Activated B cell treated with CpG ODN at 0.5 μM for 24 hours (primary cell): ENCODE measurements around the gene GLIPR1. TPM values are rescaled to one million over a fixed set of nuclear protein-coding genes. Genes with fewer than 3 reads are reported as not detected.

Experiments used
- ATAC-seq: fragments of 200-7000 bp; cut with Tn5 transposase; one replicate; pipeline ENCODE4 v1.10.0; 2021; ENCODE audit warnings: low read depth, mild to moderate bottlenecking, moderate library complexity
- CTCF ChIA-PET: fragments of 350-600 bp; sonication (Branson Sonifier 250); formaldehyde crosslinking; loops from one replicate; lab custom pipeline; 2021; ENCODE audit warnings: antibody characterized with exemption; lab: Charles Lee
- POLR2A ChIA-PET: fragments of 350-600 bp; sonication (Branson Sonifier 250); formaldehyde crosslinking; loops from one replicate; lab custom pipeline; 2021; ENCODE audit warnings: antibody characterized with exemption; lab: Charles Lee
- DNase-seq: peaks from one replicate; pipeline ENCODE4 v3.0.0; 2022
- H3K27ac Mint-ChIP-seq: one replicate; pipeline ENCODE4 v1.8.0; 2020; ENCODE audit warnings: mixed read lengths
- H3K27me3 Mint-ChIP-seq: one replicate; pipeline ENCODE4 v1.8.0; 2021; ENCODE audit warnings: mixed read lengths
- H3K36me3 Mint-ChIP-seq: one replicate; pipeline ENCODE4 v1.8.0; 2021; ENCODE audit warnings: low read depth, mixed read lengths
- H3K4me1 Mint-ChIP-seq: one replicate; pipeline ENCODE4 v1.8.0; 2021; ENCODE audit warnings: mixed read lengths
- H3K4me3 Mint-ChIP-seq: one replicate; pipeline ENCODE4 v1.8.0; 2020; ENCODE audit warnings: mild to moderate bottlenecking, mixed read lengths
- H3K9me3 Mint-ChIP-seq: one replicate; pipeline ENCODE4 v1.8.0; 2020; ENCODE audit warnings: mixed read lengths
- intact Hi-C: fragments of 100-400 bp; cut with micrococcal nuclease; formaldehyde crosslinking; loops from one replicate; pipeline ENCODE4 v1.15.1; 2024
- total RNA-seq: library from RNA; stranded (reverse); gene quantifications from 2 replicates; pipeline ENCODE4 v1.2.3, GENCODE V29; 2022
- TF ChIP-seq, protein P1 (sequence below): fragments of 200-600 bp; IDR thresholded peaks from one replicate; pipeline ENCODE4 v1.8.0; 2022; ENCODE audit warnings: antibody characterized with exemption, mild to moderate bottlenecking

Gene GLIPR1
- total RNA-seq, 1 donor from 2014 or later = 45.4 TPM

DNA sequence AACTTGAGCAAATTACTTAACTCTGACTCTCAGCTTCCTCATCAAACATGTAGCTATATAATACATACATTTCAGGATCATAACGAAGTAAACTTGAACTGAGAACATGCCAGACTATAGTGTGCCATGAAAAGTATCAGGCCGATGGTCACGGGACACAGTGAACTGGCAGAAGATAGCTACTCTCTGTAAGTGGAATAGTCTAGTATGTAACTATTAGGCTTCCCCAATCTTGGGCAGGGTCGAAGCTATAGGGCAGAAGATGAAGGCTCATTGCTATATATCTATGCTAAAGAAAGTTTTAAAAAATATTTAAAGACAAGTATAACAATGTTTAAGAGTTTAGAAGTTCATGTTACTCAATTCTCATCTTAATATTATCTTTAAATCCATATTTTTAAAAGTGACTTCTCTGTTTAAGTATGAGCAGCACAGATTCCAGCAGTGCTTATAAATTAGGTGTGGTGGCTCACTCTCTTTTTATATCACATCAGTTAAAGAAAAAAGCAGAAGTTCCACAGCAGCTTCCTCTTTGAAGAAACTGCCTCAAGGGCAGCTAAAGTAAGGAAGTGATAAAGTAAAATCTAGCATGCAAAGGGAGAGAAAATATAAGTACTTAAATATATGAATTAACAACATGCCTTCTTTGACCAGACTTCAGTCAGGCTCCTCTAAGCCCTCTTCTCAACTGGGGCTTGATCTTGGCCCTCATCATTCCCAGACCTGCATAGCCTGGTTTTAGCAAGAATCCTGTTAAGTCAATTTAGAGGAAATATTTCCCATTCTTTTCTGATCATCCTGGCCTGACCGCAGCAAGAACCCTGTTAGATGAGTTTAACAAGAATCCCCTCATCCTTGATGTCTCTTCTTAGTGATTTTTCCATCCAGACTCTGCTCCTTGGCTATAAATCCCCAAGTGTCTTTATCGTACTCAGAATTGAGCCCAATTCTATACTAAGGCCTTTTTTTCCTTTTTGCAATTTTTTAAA lies 8.4 kb upstream of the GLIPR1 start:
- Mint-ChIP-seq H3K36me3 (no peaks in the 10 kb centered on the region), H3K27me3 (peaks cover 2% of the 10 kb centered on the region), H3K9me3 (no peaks in the 10 kb centered on the region), H3K27ac (peak overlapping the region; percentile 98), H3K4me1 (peaks cover 43% of the 10 kb centered on the region), H3K4me3 (peak overlapping the region; percentile 66)
- TF ChIP-seq, protein P1, sequence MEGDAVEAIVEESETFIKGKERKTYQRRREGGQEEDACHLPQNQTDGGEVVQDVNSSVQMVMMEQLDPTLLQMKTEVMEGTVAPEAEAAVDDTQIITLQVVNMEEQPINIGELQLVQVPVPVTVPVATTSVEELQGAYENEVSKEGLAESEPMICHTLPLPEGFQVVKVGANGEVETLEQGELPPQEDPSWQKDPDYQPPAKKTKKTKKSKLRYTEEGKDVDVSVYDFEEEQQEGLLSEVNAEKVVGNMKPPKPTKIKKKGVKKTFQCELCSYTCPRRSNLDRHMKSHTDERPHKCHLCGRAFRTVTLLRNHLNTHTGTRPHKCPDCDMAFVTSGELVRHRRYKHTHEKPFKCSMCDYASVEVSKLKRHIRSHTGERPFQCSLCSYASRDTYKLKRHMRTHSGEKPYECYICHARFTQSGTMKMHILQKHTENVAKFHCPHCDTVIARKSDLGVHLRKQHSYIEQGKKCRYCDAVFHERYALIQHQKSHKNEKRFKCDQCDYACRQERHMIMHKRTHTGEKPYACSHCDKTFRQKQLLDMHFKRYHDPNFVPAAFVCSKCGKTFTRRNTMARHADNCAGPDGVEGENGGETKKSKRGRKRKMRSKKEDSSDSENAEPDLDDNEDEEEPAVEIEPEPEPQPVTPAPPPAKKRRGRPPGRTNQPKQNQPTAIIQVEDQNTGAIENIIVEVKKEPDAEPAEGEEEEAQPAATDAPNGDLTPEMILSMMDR = no peak
- ATAC-seq = peak; percentile 86
- POLR2A ChIA-PET = interaction anchor here (0.7 to 3.8 kb wide), 9 partner anchors 10 to 1085 kb away, joined by 3 to 68 read pairs (median 4); partner anchors contain the start of genes BBS10, GLIPR1, GLIPR1L2 and KRR1
- CTCF ChIA-PET = interaction anchor here (1.1 to 3.8 kb wide), 6 partner anchors 8 to 565 kb away, joined by 3 to 27 read pairs (median 6); partner anchors contain the start of genes GLIPR1 and PHLDA1
- no peak for DNase-seq
- intact Hi-C loops = loop anchor here (1.0 to 2.0 kb wide), 3 partner anchors 8 to 39 kb away; partner anchors contain the start of genes GLIPR1 and KRR1

DNA sequence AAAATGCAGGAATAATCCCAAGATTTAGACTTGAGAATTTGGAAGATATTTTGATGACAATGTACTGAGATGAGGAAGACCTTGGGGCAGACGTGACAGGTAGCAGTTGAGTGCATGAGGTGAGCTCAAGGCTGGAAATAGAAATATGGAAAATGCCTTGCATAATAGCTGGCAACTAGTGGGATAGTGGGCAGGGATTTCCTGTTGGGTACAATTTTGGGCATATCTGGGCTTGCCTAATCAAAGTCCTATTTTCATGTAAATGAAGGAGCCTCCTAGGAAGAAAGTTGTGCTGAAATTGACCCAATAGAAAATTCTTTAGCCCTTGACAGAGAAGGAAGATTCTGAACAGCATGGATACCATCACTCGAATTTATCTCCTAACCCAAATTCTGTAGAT lies 6.4 kb upstream of the GLIPR1 start:
- Mint-ChIP-seq H3K27me3 (no peaks in the 10 kb centered on the region), H3K27ac (no peak overlapping the region), H3K4me1 (peaks cover 63% of the 10 kb centered on the region), H3K9me3 (no peaks in the 10 kb centered on the region), H3K4me3 (no peak overlapping the region), H3K36me3 (no peaks in the 10 kb centered on the region)
- TF ChIP-seq, protein P1 = no peak
- DNase-seq (no peak), ATAC-seq (no peak)
- intact Hi-C loops = no loop called here
- ChIA-PET CTCF (interaction anchor here (0.8 to 2.5 kb wide), 2 partner anchors 11 to 30 kb away, joined by 3 to 11 read pairs; no protein-coding TSS in a partner anchor), POLR2A (interaction anchor here (1.2 kb wide), 1 partner anchor 10 kb away, joined by 3 read pairs; no protein-coding TSS in a partner anchor)

DNA sequence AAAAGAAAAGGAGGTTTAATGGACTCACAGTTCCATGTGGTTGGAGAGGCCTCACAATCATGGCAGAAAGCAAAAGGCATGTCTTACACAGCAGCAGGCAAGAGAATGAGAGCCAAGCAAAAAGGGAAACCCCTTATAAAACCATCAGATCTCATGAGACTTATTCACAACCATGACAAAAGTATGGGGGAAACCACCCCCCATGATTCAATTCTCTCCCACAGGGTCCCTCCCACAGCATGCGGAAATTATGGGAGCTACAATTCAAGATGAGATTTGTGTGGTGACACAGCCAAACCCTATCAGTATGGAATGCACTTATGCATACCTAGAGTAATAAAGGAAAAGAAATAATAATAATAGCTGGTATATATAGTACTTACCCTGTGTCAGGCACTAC lies 4.5 kb upstream of the GLIPR1 start:
- Mint-ChIP-seq H3K4me3 (no peak overlapping the region), H3K27me3 (no peaks in the 10 kb centered on the region), H3K36me3 (peaks cover 5% of the 10 kb centered on the region), H3K4me1 (peaks cover 75% of the 10 kb centered on the region), H3K9me3 (no peaks in the 10 kb centered on the region), H3K27ac (peak overlapping the region; percentile 64)
- intact Hi-C loops = no loop called here
- ChIA-PET CTCF (interaction anchor here (1.4 kb wide), 1 partner anchor 9 kb away, joined by 8 read pairs; no protein-coding TSS in a partner anchor), POLR2A (interaction anchor here (0.7 kb wide), 1 partner anchor 23 kb away, joined by 5 read pairs; no protein-coding TSS in a partner anchor)
- no peak for DNase-seq
- TF ChIP-seq, protein P1 = no peak
- ATAC-seq = no peak

DNA sequence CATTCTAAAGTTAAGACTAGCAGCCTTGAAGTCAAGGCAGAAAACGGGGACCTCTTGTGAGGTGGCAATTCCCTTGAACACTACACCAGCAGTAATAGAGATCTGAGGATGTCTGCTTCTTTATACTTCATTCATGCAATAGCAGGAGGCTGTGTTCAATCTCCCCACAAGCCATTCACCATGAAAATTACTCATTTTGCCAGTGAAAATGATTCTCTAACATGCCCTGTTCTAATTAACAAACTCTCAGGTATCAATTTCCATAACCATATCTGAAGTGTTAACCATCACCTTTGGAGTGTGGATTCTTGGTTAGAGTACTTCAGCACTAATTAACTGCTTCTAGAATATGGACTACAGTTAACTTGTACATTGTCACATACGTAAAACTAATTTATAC lies 3.4 kb upstream of the GLIPR1 start:
- peaks cover 9% of the 10 kb centered on the region for H3K36me3 Mint-ChIP-seq
- TF ChIP-seq, protein P1 = no peak
- CTCF ChIA-PET = interaction anchor here (1.4 kb wide), 2 partner anchors 7 to 28 kb away, joined by 4 to 8 read pairs; no protein-coding TSS in a partner anchor
- DNase-seq (no peak), ATAC-seq (no peak)
- no peak overlapping the region for H3K4me3 Mint-ChIP-seq
- POLR2A ChIA-PET = interaction anchor here (8.3 kb wide), 1 partner anchor 34 kb away, joined by 41 read pairs; the partner anchor contains the start of gene KRR1
- H3K9me3 Mint-ChIP-seq = no peaks in the 10 kb centered on the region
- peaks cover 76% of the 10 kb centered on the region for H3K4me1 Mint-ChIP-seq
- intact Hi-C loops = no loop called here
- H3K27me3 Mint-ChIP-seq = no peaks in the 10 kb centered on the region
- H3K27ac Mint-ChIP-seq = peak overlapping the region; percentile 5
